HG02973 (cell line): ENCODE data around the gene BRCA2.

Experiments used
- ATAC-seq: cut with Tn5 transposase; IDR thresholded peaks from one replicate; pipeline ENCODE4 v1.9.1; 2021; ENCODE audit warnings: moderate library complexity; ENCODE audit not compliant: unreplicated experiment

The BRCA2 gene

DNA sequence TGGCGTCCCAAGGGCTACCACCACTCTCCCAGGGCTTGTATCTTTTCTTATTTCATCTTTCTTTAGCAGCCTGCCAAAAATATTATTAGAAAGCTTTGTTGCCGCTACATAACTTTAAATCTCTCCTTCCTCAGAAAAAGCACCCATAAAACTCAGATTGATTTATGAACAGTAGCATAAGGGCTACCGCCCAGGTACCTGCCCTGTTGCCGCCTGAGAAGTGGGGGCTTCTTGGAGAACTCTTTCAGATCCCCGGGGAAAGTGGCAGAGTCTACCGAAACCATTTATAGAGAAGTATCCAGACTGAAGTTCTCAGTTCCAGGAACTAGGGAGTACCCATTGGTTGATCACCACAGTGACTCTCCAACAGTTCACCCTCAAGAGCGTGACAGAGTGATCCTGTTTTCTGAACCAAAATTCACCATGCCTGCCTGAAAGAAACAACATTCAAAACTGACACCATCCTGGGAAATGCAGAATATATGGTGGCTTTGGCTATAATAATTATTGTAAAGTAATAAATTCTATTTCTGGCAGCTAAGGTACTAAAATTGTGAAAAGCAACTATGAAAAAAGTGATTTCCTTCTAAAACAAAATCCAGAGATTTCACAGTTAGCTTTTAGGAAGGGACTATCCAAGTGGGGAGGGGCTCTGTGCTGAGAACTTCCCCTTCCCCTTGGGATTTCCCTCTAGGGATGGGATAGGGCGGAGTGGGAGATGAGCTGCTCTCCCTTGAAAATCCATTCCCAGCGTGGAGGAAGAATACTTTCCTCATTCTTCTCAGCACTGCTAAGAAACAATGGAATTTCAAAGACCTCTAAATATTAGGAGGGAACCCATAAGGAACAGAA lies 113.5 kb downstream of the BRCA2 start:
- ATAC-seq, result no peak

- ATAC-seq, result no peak
Measured at GRCh38 chr13:32429433-32429909, 114.2 kb downstream of the BRCA2 start.

- no peak for ATAC-seq
Measured at GRCh38 chr13:32430018-32430747, 114.9 kb downstream of the BRCA2 start.

- no peak for ATAC-seq
Measured at GRCh38 chr13:32431361-32431760, 116.1 kb downstream of the BRCA2 start.

DNA sequence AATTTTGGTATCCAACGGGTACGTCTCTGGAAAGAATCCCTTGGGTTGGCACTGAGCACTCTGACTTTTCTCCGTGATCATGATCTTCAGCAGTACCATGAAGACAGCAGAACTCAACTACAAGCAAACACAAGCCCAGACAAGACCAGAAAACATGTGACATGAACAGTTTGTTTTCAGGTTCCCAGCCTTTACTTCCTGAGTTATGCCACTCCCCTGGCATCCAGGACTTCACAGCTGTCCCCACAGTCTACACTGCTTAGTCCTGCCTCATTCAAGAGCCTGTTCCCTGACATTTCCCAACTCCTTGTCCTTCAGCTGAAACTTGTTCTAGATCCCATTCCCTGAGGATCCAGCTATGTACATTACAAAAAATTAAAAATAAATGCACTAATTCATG lies 117.5 kb downstream of the BRCA2 start:
- no peak for ATAC-seq

DNA sequence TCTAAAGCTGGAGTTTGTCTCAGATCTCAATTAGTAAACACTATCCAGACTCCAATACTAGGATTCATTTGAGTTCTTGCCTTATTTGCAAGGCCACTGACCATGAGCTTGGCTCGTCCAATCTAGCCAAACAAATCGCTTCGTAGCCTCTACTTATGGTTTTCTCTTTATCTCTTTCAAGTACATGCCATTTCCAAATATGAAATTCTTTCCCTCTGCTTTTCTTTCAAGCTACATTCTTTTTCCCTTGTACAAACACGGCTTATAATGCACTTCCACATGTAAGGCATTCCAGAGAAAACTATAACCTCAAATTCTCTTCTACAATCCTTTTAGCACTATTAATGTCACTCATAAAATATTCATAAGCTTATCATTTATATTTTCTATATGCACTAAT lies 123.6 kb downstream of the BRCA2 start:
- ATAC-seq, result no peak

GRCh38 chr13:32443111-32443510 lies 127.8 kb downstream of the BRCA2 start:
- ATAC-seq, result peak; percentile 48

- no peak for ATAC-seq
Measured at GRCh38 chr13:32445461-32445860, 130.2 kb downstream of the BRCA2 start.

- ATAC-seq, result no peak
Measured at GRCh38 chr13:32446220-32446619, 130.9 kb downstream of the BRCA2 start.

GRCh38 chr13:32446773-32447465 lies 131.6 kb downstream of the BRCA2 start:
- no peak for ATAC-seq

DNA sequence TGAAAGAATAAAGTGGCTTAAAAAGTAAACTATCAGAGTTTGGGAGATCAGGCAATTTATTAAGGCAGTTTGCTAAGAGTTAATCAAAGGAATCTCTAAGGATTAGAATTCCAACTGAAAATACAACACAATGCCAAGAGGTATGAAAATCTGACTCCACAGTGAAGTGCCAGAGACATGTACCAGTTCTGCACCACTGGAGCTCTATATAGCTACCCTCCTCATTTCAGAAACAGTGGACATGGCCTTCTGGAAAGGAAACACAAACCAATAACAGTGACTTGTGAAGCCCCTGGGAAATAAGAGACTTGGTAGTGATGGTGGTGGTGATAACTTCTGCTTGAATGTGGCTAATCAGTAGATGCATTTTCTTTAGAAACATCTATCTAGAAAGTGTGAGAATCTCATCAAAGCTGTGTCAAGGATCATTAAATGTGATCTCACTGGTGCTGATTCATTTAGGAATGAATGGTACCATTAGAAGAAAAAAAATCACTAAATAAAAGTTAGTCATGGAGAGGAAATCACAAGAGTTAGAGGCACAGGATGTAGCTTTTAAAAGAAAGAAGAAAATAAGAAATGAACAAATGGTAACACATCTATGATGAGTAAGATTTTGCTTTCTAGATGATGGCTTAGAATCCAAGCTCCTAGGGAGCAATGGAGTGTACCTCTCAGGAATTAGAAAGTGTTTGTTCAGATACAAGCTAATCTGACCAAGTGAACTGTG lies 132.8 kb downstream of the BRCA2 start:
- no peak for ATAC-seq

DNA sequence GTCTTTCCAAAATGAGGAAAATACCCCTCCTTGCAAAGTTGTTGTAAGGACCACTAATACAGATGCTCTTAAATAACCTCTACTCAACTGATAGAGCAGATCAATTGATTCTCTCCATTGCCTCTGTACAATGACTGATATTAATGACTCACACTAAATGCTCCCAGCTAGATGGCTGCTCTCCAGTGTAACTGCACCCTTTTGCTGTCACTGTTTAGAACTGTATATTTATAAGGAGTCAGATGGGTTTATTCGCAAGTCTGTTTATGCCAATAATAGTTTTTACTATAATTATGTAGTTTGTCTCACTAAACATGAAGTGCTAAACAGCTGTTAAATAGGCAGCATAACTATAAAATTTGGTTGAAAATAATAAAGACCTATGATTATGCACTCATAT lies 133.7 kb downstream of the BRCA2 start:
- no peak for ATAC-seq
